ENCODE data around the gene MORN1.

MORN1 gene

GRCh38 chr1:2349806-2350205 is 41.5 kb downstream of the MORN1 start:
- DNase-seq, result peak in 1 of 3 experiments; percentile 44

- DNase-seq, result no peak
Observed at GRCh38 chr1:2348346-2349325, 42.7 kb downstream of the MORN1 start.

GRCh38 chr1:2347896-2348295 is 43.5 kb downstream of the MORN1 start:
- DNase-seq, result no peak

- DNase-seq, result no peak
Observed at GRCh38 chr1:2347409-2347785, 44.0 kb downstream of the MORN1 start.

GRCh38 chr1:2346691-2347408 is 44.5 kb downstream of the MORN1 start:
- no peak for DNase-seq

GRCh38 chr1:2345297-2346075 is 45.9 kb downstream of the MORN1 start:
- no peak for DNase-seq

GRCh38 chr1:2344744-2345296 is 46.5 kb downstream of the MORN1 start:
- DNase-seq, result no peak

- DNase-seq, result peak in 1 of 3 experiments; percentile 45
Observed at GRCh38 chr1:2344121-2344681, 47.2 kb downstream of the MORN1 start.

GRCh38 chr1:2343023-2343935 is 48.1 kb downstream of the MORN1 start:
- DNase-seq, result no peak

GRCh38 chr1:2342384-2343022 is 48.9 kb downstream of the MORN1 start:
- no peak for DNase-seq

- DNase-seq, result no peak
Observed at GRCh38 chr1:2341706-2342383, 49.5 kb downstream of the MORN1 start.

- DNase-seq, result no peak
Observed at GRCh38 chr1:2340918-2341254, 50.5 kb downstream of the MORN1 start.

GRCh38 chr1:2340086-2340917 is 51.1 kb downstream of the MORN1 start:
- no peak for DNase-seq

- no peak for DNase-seq
Observed at GRCh38 chr1:2339206-2340085, 51.9 kb downstream of the MORN1 start.

GRCh38 chr1:2337501-2337900 is 53.9 kb downstream of the MORN1 start:
- no peak for DNase-seq

- DNase-seq, result no peak
Observed at GRCh38 chr1:2337081-2337480, 54.3 kb downstream of the MORN1 start.

GRCh38 chr1:2336499-2336898 is 54.9 kb downstream of the MORN1 start:
- DNase-seq, result no peak

- peak in 2 of 3 experiments; percentile 34 to 48 for DNase-seq
Observed at GRCh38 chr1:2335721-2336455, 55.5 kb downstream of the MORN1 start.
